DOHH2 (cell line): ENCODE measurements around the gene RNF44.

ENCODE experiments used
- EZH2phosphoT487 ChIP-seq: fragments of 200-600 bp; sonication (generic); IDR thresholded peaks from 2 replicates; pipeline ENCODE4 v1.6.1; 2017; ENCODE audit warnings: borderline replicate concordance, mild to moderate bottlenecking, antibody characterized with exemption, low read length, moderate library complexity, mixed read lengths
- TF ChIP-seq, protein P1 (sequence below): fragments of 200-600 bp; sonication (generic); IDR thresholded peaks from one replicate; pipeline ENCODE4 v1.5.1; 2014; ENCODE audit warnings: antibody characterized with exemption, mild to moderate bottlenecking, low read depth, low read length; ENCODE audit not compliant: poor library complexity, severe bottlenecking

- TF ChIP-seq, protein P1, sequence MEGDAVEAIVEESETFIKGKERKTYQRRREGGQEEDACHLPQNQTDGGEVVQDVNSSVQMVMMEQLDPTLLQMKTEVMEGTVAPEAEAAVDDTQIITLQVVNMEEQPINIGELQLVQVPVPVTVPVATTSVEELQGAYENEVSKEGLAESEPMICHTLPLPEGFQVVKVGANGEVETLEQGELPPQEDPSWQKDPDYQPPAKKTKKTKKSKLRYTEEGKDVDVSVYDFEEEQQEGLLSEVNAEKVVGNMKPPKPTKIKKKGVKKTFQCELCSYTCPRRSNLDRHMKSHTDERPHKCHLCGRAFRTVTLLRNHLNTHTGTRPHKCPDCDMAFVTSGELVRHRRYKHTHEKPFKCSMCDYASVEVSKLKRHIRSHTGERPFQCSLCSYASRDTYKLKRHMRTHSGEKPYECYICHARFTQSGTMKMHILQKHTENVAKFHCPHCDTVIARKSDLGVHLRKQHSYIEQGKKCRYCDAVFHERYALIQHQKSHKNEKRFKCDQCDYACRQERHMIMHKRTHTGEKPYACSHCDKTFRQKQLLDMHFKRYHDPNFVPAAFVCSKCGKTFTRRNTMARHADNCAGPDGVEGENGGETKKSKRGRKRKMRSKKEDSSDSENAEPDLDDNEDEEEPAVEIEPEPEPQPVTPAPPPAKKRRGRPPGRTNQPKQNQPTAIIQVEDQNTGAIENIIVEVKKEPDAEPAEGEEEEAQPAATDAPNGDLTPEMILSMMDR, result no peak
- TF ChIP-seq EZH2phosphoT487, result no peak
Measured at GRCh38 chr5:176521699-176522263, 15.4 kb downstream of the RNF44 start.
